RWPE2 (cell line): ENCODE data around the gene ZBED4.

ENCODE experiments used
- ATAC-seq: fragments of 200-7000 bp; cut with Tn5 transposase; 3 replicates; pipeline ENCODE4 v1.9.1; 2021; ENCODE audit warnings: low read depth
- DNase-seq: peaks from one replicate; pipeline ENCODE4 v3.0.0-alpha.2; 2020; ENCODE audit warnings: low spot score
- H3K27ac ChIP-seq: fragments of 450-650 bp; 2 replicates; pipeline ENCODE4 v1.5.1; 2017; ENCODE audit warnings: mild to moderate bottlenecking; ENCODE audit not compliant: poor library complexity, severe bottlenecking
- H3K27me3 ChIP-seq: fragments of 250-450 bp; sonication (Bioruptor Pico); 2 replicates; pipeline ENCODE4 v1.5.1; 2021; ENCODE audit warnings: mild to moderate bottlenecking, moderate library complexity; ENCODE audit not compliant: insufficient read depth, poor library complexity, severe bottlenecking
- H3K36me3 ChIP-seq: fragments of 250-450 bp; sonication (Bioruptor Pico); 2 replicates; pipeline ENCODE4 v1.5.1; 2020; ENCODE audit warnings: low read depth, mild to moderate bottlenecking, moderate library complexity
- H3K4me1 ChIP-seq: fragments of 250-450 bp; sonication (Bioruptor Pico); 2 replicates; pipeline ENCODE4 v1.5.1; 2021; ENCODE audit warnings: mild to moderate bottlenecking, moderate library complexity; ENCODE audit not compliant: insufficient read depth, poor library complexity, severe bottlenecking
- H3K4me3 ChIP-seq: fragments of 250-450 bp; sonication (Bioruptor Pico); 2 replicates; pipeline ENCODE4 v1.5.1; 2021; ENCODE audit warnings: mild to moderate bottlenecking, moderate library complexity; ENCODE audit not compliant: severe bottlenecking
- H3K9me3 ChIP-seq: fragments of 250-450 bp; sonication (Bioruptor Pico); 2 replicates; pipeline ENCODE4 v1.5.1; 2021; ENCODE audit warnings: mild to moderate bottlenecking, moderate library complexity; ENCODE audit not compliant: severe bottlenecking
- TF ChIP-seq, protein P1 (sequence below): fragments of 450-650 bp; IDR thresholded peaks from one replicate; pipeline ENCODE4 v1.5.1; 2017; ENCODE audit warnings: mild to moderate bottlenecking, moderate library complexity; ENCODE audit not compliant: poor library complexity, severe bottlenecking

Gene ZBED4, protein sequence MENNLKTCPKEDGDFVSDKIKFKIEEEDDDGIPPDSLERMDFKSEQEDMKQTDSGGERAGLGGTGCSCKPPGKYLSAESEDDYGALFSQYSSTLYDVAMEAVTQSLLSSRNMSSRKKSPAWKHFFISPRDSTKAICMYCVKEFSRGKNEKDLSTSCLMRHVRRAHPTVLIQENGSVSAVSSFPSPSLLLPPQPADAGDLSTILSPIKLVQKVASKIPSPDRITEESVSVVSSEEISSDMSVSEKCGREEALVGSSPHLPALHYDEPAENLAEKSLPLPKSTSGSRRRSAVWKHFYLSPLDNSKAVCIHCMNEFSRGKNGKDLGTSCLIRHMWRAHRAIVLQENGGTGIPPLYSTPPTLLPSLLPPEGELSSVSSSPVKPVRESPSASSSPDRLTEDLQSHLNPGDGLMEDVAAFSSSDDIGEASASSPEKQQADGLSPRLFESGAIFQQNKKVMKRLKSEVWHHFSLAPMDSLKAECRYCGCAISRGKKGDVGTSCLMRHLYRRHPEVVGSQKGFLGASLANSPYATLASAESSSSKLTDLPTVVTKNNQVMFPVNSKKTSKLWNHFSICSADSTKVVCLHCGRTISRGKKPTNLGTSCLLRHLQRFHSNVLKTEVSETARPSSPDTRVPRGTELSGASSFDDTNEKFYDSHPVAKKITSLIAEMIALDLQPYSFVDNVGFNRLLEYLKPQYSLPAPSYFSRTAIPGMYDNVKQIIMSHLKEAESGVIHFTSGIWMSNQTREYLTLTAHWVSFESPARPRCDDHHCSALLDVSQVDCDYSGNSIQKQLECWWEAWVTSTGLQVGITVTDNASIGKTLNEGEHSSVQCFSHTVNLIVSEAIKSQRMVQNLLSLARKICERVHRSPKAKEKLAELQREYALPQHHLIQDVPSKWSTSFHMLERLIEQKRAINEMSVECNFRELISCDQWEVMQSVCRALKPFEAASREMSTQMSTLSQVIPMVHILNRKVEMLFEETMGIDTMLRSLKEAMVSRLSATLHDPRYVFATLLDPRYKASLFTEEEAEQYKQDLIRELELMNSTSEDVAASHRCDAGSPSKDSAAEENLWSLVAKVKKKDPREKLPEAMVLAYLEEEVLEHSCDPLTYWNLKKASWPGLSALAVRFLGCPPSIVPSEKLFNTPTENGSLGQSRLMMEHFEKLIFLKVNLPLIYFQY

GRCh38 chr22:49852898-49853894, at the start of gene ZBED4:
ZBED4 (plus strand) TSS chr22:49853844; CDS start chr22:49883663, 29,819 bp downstream.
- TF ChIP-seq, protein P1, sequence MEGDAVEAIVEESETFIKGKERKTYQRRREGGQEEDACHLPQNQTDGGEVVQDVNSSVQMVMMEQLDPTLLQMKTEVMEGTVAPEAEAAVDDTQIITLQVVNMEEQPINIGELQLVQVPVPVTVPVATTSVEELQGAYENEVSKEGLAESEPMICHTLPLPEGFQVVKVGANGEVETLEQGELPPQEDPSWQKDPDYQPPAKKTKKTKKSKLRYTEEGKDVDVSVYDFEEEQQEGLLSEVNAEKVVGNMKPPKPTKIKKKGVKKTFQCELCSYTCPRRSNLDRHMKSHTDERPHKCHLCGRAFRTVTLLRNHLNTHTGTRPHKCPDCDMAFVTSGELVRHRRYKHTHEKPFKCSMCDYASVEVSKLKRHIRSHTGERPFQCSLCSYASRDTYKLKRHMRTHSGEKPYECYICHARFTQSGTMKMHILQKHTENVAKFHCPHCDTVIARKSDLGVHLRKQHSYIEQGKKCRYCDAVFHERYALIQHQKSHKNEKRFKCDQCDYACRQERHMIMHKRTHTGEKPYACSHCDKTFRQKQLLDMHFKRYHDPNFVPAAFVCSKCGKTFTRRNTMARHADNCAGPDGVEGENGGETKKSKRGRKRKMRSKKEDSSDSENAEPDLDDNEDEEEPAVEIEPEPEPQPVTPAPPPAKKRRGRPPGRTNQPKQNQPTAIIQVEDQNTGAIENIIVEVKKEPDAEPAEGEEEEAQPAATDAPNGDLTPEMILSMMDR: no peak
- Histone ChIP-seq H3K36me3 (no peaks in the 10 kb centered on the region), H3K4me3 (peak within 1 kb of the TSS; percentile 86), H3K27ac (peak within 1 kb of the TSS; percentile 50), H3K27me3 (peaks cover 26% of the 10 kb centered on the region), H3K4me1 (no peaks in the 10 kb centered on the region), H3K9me3 (no peaks in the 10 kb centered on the region)
- ATAC-seq (peak; percentile 77), DNase-seq (peak; percentile 94)

GRCh38 chr22:49807129-49807528, 46.5 kb upstream of the ZBED4 start:
- Histone ChIP-seq H3K27me3 (no peaks in the 10 kb centered on the region), H3K36me3 (peaks cover 36% of the 10 kb centered on the region), H3K4me1 (no peaks in the 10 kb centered on the region), H3K4me3 (no peak overlapping the region), H3K27ac (no peak overlapping the region), H3K9me3 (no peaks in the 10 kb centered on the region)
- TF ChIP-seq, protein P1: no peak
- ATAC-seq (no peak), DNase-seq (no peak)

DNA sequence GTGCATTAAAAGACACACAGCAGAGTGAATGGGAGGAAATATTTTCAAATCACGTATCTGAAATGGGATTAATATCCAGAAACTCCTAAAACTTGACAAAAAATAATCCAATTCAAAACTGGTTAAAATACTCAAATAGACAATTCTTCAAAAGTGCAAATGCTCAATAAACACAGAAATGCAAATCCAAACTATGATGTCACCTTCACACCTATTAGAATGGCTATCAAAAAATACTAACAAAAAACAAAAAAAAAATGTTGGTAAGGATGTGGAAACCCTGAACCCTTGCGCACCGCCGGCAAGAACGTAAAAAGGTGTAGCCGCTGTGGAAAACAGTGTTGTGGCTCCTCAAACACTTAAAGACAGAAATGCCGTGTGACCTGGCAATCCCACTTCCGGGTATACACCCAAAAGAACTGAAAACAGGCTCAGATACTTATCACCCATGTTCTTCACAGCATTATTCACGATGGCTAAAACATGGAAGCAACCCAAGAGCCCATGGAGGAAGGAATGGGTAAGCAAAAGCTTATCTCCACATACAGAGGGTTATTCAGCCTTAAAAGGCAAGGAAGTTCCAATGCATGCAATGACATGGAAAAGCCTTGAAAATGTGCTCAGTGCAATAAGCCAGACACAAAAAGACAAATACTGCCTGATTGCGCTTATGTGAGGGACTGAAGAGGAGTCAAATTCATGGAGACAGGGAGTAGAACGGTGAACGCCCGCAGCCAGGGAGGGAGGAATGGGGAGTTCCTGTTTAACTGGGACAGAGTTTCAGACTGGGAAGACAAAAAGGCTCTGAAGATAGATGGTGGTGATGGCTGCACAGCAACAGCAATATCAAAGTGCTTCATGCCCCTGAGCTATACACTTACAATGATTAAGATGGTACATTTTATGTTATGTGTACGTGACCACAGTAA, 45.6 kb upstream of the ZBED4 start:
- no peak for ATAC-seq

More for the DNA sequence above, 45.6 kb upstream of the ZBED4 start:
- no peaks in the 10 kb centered on the region for H3K9me3 ChIP-seq
- no peak for DNase-seq
- H3K36me3 ChIP-seq: peaks cover 33% of the 10 kb centered on the region
- H3K27me3 ChIP-seq: no peaks in the 10 kb centered on the region
- H3K27ac ChIP-seq: no peak overlapping the region
- TF ChIP-seq, protein P1: no peak
- H3K4me1 ChIP-seq: no peaks in the 10 kb centered on the region
- no peak overlapping the region for H3K4me3 ChIP-seq
